GM21737 (cell line): ENCODE results near the gene ZNF439.
A peak's percentile ranks its signal among the peaks of the same experiment; 100 is the strongest.
"Not testable (repeated sequence)": the region's sequence is repeated elsewhere in the genome, so short reads cannot be mapped to it uniquely, and the experiment has no call there.

Source experiments
- ATAC-seq: cut with Tn5 transposase; IDR thresholded peaks from one replicate; pipeline ENCODE4 v1.9.1; 2021; ENCODE audit warnings: mild to moderate bottlenecking, moderate library complexity; ENCODE audit not compliant: unreplicated experiment

Gene ZNF439

DNA sequence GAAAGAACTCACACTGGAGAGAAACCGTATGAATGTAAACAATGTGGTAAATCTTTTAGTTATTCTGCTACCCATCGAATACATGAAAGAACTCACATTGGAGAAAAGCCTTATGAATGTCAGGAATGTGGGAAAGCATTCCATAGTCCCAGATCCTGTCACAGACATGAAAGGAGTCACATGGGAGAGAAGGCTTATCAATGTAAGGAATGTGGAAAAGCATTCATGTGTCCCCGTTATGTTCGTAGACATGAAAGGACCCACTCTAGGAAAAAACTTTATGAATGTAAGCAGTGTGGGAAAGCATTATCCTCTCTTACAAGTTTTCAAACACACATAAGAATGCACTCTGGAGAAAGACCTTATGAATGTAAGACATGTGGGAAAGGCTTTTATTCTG, 19.2 kb downstream of the ZNF439 start:
- not testable (repeated sequence) for ATAC-seq

DNA sequence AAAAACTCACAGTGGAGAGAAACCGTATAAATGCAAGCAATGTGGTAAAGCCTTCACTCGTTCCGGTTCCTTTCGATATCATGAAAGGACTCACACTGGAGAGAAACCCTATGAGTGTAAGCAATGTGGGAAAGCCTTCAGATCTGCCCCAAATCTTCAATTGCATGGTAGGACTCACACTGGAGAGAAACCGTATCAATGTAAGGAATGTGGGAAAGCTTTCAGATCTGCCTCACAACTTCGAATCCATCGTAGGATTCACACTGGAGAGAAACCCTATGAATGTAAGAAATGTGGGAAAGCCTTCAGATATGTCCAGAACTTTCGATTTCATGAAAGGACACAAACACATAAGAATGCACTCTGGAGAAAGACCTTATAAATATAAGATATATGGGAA, 19.7 kb downstream of the ZNF439 start:
- no peak for ATAC-seq

DNA sequence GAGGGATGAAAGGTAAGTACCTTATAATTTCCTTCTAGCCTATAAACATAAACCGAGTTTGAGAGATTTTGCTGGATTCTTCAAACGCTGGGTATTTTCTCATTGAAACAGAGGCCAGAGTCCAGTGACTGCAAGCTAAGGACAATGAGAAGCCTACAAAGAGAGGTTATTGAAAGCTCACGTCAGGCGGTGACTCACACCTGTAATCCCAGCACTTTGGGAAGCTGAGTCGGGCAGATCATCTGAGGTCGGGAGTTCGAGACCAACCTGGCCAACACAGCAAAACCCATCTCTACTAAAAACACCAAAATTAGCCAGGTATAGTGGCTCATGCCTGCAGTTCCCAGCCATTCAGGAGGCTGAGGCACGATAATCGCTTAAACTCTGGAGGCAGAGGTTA, 24.1 kb downstream of the ZNF439 start:
- no peak for ATAC-seq

DNA sequence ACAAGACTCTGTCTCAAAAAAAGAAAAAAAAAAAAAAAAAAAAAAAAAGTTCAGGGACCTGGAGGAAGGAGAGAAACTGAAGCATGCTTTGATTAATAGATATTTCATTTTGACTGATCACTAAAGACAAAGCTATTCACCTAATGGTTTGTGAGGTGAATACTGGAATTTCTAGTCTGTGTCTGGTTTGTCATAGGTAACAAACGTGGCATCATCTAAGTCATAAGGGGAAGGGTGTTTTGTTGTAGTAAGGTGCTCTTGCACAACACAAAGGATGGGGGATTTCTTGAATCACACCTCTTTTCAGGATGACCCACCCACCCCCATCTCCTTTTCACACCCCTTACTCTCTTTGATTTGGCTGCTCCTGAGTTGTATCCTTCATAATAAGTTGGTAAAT, 25.2 kb downstream of the ZNF439 start:
- no peak for ATAC-seq

DNA sequence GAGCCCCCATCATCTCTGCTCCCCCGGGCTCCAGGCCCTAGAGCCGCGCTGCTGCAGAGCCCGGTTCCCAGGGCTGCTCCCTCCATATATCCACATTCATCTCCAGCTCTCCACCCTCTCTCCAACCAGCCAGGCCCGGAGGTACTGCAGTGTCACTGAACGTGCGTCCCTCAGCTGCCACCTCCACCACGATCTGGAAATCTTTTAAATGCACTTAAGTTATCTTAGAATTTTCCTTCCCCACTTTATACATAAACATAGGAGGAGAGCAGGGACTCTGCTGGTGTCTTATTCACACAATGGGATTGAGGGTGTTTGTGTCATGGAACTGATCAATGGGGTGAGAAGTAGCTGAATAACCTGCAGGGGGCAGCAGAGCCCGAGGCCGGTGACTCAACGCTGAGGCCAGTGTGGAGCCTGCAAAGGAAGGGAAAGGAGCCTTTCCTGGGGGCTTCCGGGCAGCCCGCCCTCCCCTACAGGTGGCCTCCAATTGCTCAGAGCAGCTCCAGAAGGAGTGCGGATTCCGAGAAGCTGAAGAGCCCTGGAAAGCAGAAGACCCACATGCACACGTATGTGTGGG, 31.3 kb downstream of the ZNF439 start:
- not testable (repeated sequence) for ATAC-seq

DNA sequence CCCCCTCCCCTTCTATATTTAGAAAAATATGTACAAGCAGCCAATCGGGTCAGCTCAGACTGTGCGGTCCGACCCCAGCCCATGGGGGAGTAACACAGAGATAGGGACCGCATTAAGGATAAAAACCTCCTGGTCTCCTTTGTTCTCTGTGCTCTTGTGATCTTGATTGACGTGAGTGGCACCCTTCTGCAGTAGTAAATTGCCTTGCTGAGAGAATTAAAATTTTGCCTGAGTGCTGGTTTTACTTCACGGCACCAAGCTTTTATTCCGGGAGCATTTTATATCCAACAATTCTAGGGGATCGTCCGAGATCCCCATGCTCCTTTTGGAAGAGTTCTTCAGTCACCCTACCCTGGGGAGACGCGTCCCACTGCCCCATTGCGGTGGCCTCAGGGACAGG, 32.1 kb downstream of the ZNF439 start:
- no peak for ATAC-seq

DNA sequence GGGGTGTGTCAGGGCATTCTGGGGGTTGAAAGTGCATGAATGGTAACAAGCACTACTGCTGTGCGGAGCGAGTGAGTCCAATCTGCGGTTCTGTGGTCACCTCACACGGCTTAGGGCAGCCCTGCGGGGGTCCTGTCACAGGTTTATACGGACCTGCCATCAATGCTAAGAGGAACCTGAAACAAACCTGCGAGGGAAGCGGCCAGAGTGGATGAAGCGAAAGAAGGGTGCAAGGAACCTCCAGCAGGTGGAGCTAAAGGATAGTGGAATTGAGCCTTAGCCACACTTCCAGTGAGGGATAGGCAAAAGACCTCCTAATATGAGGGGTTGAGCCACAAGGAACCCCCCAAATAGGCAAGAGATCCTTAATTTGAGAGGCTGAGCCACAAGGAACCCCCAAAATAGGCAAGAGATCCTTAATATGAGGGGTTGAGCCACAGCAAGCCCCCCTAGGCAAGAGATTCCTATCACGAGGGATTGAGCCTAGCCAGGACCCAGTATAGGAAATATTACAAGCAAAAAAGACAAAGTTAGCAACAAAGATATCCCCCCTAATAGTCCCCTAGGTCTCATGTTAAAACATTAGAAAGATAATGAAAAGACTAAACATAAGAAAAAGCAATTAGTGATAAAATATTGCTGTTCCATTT, 32.8 kb downstream of the ZNF439 start:
- no peak for ATAC-seq

DNA sequence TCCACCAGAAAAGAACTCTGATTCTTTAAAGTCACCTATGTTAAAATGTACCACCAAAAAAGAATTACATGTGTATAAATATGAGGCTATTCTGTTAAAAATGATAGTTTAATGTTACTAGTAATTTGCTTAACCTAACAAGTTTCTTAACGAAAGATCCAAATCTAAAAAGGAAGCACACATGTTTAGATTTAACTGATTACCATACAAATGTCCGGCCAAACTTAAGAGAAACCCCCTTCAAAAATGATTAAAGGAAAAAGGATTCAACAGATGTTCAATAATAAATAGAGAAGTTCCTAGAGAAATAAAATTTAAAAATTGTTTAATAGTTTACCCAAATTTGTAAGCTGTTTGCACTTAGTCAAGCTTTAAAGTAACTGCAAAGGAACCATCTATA, 34.1 kb downstream of the ZNF439 start:
- ATAC-seq, result no peak

- ATAC-seq, result no peak
Measured at GRCh38 chr19:11887234-11887610, 38.7 kb downstream of the ZNF439 start.

DNA sequence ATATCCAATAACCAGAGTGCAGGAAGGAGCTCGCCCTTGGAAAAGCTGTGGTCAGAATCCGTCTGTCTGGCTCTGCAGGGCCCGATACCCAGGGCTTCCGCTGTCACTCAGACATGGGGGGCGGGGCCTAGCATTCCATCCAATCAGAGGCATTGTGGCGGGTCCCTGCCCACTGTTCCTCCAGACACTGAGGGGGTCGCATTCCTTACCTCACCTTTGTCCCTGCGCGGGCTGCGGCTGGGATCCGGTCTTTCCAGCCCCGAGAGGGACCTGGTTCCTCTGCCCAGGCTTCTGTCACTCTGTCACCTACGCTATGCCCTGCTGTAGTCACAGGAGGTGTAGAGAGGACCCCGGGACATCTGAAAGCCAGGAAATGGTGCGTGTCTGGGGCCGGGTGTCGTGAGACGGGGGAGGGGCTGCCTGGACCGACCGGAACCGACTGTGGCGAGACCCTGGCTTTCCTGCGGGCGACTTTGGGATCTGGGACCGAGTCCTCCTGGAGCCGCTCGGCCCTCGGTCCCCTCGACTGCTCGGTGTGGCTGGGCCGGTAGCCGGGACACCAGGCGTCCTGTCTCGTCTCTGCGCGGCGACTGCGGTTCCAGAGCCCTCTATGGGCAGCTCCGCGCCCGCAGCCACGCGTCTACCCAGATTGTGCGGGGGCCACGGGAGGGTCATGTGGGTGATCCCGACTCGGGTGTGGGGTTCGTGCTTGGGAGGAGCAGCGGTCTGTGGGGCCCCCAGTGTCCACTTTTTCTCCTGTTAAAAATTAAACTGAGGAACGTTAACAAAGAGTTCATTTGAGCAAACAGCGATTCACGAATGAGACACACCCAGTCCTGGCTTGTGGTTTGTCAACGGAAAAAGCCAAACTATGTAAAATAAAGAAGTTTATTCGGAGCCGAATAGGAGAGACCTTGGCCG, 39.3 kb downstream of the ZNF439 start, which contains the start of gene ZNF69:
Gene ZNF69, plus strand, starts transcription at position 172 of the 921 bp plus-strand sequence. Its CDS starts 142 bp downstream, at position 314.
- ATAC-seq, result peak; percentile 44

DNA sequence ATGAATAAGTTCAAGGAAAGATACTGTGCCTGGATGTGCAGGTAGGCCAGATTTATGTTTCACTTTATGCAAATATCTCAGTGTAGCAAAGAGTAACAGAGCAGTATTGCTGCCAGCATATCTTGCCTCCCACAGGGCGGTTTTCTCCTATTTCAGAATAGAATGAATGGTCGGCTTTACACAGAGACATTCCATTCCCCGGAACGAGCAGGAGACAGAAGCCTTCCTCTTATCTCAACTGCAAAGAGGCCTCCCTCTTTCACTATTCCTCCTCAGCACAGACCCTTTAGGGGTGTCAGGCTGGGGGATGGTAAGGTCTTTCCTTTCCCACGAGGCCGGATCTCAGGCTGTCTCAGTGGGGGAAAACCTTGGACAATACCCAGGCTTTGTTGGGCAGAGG, 41.4 kb downstream of the ZNF439 start:
- not testable (repeated sequence) for ATAC-seq

DNA sequence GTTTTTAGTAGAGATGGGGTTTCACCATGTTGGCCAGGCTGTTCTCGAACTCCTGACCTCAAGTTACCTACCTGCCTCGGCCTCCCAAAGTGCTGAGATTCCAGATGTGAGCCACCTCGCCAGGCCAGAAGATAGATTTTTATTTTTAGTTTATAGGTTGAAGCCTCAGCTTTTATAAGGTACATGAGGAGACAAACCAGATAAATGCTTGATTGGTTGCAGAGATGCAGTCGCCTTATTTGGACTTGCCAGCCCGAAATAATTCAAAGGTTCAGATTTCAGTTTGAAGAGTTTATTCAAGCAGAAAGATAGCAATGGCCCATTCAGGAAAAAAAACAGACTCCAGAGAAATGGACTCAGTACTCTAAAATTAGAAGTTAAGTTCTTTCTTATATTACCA, 42.1 kb downstream of the ZNF439 start:
- ATAC-seq, result no peak

DNA sequence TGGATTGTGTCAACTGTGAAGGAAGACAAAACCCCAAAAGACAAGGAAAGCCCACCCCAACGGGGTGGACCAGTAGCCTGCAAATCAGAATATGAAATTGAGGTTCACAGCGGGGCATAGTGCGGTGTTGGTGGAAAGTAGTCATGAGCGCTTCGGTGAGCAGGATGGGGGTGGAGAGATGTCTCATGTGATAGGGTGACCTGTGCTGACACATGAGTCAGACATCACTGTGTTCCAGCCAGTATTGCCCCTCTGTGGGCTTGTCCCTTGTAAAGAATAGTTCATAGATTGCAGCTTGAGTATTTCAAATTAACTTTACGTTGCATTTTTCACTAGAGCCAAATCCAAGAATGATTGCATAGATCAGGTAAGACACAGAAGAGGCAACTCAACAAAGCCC, 46.3 kb downstream of the ZNF439 start:
- ATAC-seq, result no peak

- no peak for ATAC-seq
Measured at GRCh38 chr19:11902228-11902627, 53.7 kb downstream of the ZNF439 start.

- ATAC-seq, result no peak
Measured at GRCh38 chr19:11905928-11906327, 57.4 kb downstream of the ZNF439 start.

DNA sequence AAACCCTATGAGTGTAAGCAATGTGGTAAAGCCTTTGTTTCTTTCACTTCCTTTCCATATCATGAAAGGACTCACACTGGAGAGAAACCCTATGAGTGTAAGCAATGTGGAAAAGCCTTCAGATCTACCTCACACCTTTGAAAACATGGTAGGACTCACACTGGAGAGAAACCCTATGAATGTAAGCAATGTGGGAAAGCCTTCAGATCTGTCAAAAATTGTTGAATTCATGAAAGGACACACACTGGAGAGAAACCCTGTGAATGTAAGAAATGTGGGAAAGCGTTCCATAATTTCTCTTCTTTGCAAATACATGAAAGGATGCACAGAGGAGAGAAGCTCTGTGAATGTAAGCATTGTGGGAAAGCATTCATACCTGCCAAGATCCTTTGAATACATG, 63.4 kb downstream of the ZNF439 start:
- ATAC-seq, result not testable (repeated sequence)

DNA sequence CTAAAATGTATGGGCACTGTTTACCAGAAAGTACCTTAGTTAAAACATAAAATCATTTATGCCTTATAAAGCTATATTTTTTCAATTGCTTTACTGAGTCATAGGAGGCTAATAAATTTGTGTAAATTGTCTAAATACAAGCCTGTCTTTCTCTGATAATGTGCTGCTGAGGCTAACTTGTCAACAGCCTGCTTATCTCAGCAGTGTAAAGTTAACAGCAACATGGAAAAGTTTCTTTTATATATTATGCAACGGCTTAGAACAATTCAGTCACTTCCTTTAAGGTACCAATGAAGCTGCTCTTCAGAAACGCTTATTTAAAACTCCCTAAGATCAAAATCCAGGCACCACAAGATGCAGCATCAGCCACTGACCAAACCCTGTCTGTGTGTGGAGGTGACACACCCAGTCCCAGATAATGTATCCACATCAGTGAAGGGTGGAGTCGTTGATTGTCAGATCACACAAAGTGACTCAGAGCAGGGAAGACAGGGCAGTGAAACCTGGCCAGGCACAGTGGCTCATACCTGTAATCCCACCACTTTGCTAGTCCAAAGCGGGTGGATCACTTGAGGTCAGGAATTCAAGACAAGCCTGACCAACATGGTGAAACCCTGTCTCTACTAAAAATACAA, 66.0 kb downstream of the ZNF439 start:
- not testable (repeated sequence) for ATAC-seq
